22Rv1 (cell line): ENCODE data around the gene TRPM5.

ENCODE experiments used
- CTCF ChIP-seq: fragments of 450-650 bp; IDR thresholded peaks from 2 replicates; pipeline ENCODE4 v1.5.1; 2017; ENCODE audit warnings: mild to moderate bottlenecking
- ZFX ChIP-seq: fragments of 450-650 bp; IDR thresholded peaks from 2 replicates; pipeline ENCODE4 v1.6.1; 2017; ENCODE audit warnings: antibody characterized with exemption, borderline replicate concordance

GRCh38 chr11:2484576-2485125 lies 40.3 kb upstream of the TRPM5 start:
- no peak for TF ChIP-seq CTCF
- no peak for TF ChIP-seq ZFX
